ENCODE data around the gene DOCK2. TPM values are rescaled to one million over a fixed set of nuclear protein-coding genes. Genes with fewer than 3 reads are reported as not detected.

Gene DOCK2
- total and polyA plus RNA-seq, 2 of the 8 experiments (the other 6 are each of a cell fraction or from before 2014, with no cell fraction given): 3.9 to 5.7 TPM

DNA sequence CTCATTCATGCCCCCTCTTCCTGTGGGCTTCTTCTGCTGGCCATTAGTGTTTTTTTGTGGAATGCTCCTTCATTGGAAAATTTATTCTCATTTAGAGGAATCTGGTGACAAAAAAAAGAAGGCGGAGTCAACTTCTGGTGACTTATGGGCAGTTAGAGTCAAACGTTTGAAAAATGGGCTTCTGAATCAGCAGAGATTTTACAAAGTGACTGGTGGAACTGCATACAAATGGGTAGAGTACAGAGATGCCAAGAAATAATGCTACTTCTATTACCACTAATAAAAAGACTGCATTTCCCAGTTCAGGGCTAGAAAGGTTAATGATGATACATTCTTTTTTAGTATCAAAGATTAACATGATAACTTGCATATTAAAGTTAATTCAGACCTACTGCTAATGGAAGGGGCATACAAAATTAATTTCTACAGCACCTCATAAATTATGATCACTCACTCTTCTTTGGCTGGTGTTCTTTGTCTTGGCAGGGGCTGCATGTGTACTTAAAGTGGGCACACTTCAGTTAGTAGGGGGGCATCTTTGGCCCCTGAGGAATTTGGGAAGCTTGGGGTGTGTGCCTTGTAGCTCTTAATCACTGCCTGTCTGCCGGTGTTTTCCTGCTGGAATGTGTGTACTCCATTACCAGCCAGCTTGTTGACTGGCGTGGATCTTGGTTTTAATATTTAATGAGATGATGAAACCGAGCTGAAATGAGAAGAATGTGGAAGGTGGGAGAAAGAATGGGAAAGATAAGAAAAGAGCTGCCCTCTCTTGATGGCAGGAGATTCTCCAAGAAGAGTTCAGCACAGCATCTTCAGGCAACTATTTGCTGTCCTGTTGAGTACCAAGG, 148.9 kb downstream of the DOCK2 start (continued):
- TF ChIP-seq, protein P1, sequence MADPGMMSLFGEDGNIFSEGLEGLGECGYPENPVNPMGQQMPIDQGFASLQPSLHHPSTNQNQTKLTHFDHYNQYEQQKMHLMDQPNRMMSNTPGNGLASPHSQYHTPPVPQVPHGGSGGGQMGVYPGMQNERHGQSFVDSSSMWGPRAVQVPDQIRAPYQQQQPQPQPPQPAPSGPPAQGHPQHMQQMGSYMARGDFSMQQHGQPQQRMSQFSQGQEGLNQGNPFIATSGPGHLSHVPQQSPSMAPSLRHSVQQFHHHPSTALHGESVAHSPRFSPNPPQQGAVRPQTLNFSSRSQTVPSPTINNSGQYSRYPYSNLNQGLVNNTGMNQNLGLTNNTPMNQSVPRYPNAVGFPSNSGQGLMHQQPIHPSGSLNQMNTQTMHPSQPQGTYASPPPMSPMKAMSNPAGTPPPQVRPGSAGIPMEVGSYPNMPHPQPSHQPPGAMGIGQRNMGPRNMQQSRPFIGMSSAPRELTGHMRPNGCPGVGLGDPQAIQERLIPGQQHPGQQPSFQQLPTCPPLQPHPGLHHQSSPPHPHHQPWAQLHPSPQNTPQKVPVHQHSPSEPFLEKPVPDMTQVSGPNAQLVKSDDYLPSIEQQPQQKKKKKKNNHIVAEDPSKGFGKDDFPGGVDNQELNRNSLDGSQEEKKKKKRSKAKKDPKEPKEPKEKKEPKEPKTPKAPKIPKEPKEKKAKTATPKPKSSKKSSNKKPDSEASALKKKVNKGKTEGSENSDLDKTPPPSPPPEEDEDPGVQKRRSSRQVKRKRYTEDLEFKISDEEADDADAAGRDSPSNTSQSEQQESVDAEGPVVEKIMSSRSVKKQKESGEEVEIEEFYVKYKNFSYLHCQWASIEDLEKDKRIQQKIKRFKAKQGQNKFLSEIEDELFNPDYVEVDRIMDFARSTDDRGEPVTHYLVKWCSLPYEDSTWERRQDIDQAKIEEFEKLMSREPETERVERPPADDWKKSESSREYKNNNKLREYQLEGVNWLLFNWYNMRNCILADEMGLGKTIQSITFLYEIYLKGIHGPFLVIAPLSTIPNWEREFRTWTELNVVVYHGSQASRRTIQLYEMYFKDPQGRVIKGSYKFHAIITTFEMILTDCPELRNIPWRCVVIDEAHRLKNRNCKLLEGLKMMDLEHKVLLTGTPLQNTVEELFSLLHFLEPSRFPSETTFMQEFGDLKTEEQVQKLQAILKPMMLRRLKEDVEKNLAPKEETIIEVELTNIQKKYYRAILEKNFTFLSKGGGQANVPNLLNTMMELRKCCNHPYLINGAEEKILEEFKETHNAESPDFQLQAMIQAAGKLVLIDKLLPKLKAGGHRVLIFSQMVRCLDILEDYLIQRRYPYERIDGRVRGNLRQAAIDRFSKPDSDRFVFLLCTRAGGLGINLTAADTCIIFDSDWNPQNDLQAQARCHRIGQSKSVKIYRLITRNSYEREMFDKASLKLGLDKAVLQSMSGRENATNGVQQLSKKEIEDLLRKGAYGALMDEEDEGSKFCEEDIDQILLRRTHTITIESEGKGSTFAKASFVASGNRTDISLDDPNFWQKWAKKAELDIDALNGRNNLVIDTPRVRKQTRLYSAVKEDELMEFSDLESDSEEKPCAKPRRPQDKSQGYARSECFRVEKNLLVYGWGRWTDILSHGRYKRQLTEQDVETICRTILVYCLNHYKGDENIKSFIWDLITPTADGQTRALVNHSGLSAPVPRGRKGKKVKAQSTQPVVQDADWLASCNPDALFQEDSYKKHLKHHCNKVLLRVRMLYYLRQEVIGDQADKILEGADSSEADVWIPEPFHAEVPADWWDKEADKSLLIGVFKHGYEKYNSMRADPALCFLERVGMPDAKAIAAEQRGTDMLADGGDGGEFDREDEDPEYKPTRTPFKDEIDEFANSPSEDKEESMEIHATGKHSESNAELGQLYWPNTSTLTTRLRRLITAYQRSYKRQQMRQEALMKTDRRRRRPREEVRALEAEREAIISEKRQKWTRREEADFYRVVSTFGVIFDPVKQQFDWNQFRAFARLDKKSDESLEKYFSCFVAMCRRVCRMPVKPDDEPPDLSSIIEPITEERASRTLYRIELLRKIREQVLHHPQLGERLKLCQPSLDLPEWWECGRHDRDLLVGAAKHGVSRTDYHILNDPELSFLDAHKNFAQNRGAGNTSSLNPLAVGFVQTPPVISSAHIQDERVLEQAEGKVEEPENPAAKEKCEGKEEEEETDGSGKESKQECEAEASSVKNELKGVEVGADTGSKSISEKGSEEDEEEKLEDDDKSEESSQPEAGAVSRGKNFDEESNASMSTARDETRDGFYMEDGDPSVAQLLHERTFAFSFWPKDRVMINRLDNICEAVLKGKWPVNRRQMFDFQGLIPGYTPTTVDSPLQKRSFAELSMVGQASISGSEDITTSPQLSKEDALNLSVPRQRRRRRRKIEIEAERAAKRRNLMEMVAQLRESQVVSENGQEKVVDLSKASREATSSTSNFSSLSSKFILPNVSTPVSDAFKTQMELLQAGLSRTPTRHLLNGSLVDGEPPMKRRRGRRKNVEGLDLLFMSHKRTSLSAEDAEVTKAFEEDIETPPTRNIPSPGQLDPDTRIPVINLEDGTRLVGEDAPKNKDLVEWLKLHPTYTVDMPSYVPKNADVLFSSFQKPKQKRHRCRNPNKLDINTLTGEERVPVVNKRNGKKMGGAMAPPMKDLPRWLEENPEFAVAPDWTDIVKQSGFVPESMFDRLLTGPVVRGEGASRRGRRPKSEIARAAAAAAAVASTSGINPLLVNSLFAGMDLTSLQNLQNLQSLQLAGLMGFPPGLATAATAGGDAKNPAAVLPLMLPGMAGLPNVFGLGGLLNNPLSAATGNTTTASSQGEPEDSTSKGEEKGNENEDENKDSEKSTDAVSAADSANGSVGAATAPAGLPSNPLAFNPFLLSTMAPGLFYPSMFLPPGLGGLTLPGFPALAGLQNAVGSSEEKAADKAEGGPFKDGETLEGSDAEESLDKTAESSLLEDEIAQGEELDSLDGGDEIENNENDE (IDR thresholded peaks at IDR 0.05; ENCODE audit: insufficient replicate concordance, low read length): no peak
- TF ChIP-seq NRF1 (IDR thresholded peaks at IDR 0.05; ENCODE audit: low read depth, low read length): no peak
